Stimulated activated memory B cell treated with anti-CD40 and anti-IgM and Interleukin-4, amounts not matched to agents 10 μg/mL and 1 μg/mL and 100 μg/mL, for 72 hours (primary cell): Measurements from ENCODE around the gene SSRP1.
"Not testable (repeated sequence)": the region's sequence is repeated elsewhere in the genome, so short reads cannot be mapped to it uniquely, and the experiment has no call there.

Source experiments
- ATAC-seq: fragments of 150-1000 bp; cut with Tn5 transposase; 2 replicates; pipeline ENCODE4 v1.10.0; 2021
- H3K27ac Mint-ChIP-seq: one replicate; pipeline ENCODE4 v1.8.0; 2022; ENCODE audit warnings: mild to moderate bottlenecking, mixed read lengths
- H3K27me3 Mint-ChIP-seq: one replicate; pipeline ENCODE4 v1.8.0; 2022; ENCODE audit warnings: mixed read lengths
- H3K36me3 Mint-ChIP-seq: one replicate; pipeline ENCODE4 v1.8.0; 2022; ENCODE audit warnings: mixed read lengths
- H3K4me1 Mint-ChIP-seq: one replicate; pipeline ENCODE4 v1.8.0; 2022; ENCODE audit warnings: mixed read lengths
- H3K4me3 Mint-ChIP-seq: one replicate; pipeline ENCODE4 v1.8.0; 2022; ENCODE audit warnings: mild to moderate bottlenecking, moderate library complexity, mixed read lengths
- H3K9me3 Mint-ChIP-seq: one replicate; pipeline ENCODE4 v1.8.0; 2022; ENCODE audit warnings: mixed read lengths

SSRP1 gene

DNA sequence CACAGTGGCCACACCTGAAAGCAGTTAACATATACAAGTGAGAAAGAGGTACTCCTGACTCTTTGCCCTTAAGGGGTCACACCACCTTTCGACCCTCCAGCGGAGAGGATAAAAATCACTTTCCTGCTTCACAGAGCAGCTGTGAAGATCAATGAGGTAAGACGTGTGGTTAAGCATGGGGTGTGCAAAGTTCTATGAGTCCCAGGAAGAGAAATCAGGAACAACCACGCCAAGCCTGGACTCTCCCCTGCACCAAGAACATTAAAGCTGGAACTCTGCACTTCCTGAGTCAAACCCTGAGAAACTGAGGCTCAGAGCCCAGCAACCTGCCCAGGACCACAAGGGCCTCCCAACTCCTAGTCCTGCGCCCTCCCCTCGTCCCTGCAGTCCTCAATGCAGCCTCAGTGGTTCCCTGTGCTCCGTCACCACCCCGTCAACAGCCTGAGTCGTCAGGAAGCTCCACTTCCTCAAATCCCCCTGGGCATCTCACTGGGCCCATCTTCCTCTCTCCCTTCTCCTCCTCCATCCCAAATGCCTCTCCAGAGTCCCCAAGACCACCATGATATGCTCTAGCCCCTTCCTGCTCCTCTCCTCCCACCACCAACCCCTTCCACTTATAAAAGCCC is 28.6 kb downstream of the SSRP1 start:
- peaks cover 17% of the 10 kb centered on the region for H3K36me3 Mint-ChIP-seq
- H3K27me3 Mint-ChIP-seq: no peaks in the 10 kb centered on the region
- no peak for ATAC-seq
- peaks cover 13% of the 10 kb centered on the region for H3K4me1 Mint-ChIP-seq
- H3K4me3 Mint-ChIP-seq: no peak overlapping the region
- no peaks in the 10 kb centered on the region for H3K9me3 Mint-ChIP-seq
- H3K27ac Mint-ChIP-seq: no peak overlapping the region

DNA sequence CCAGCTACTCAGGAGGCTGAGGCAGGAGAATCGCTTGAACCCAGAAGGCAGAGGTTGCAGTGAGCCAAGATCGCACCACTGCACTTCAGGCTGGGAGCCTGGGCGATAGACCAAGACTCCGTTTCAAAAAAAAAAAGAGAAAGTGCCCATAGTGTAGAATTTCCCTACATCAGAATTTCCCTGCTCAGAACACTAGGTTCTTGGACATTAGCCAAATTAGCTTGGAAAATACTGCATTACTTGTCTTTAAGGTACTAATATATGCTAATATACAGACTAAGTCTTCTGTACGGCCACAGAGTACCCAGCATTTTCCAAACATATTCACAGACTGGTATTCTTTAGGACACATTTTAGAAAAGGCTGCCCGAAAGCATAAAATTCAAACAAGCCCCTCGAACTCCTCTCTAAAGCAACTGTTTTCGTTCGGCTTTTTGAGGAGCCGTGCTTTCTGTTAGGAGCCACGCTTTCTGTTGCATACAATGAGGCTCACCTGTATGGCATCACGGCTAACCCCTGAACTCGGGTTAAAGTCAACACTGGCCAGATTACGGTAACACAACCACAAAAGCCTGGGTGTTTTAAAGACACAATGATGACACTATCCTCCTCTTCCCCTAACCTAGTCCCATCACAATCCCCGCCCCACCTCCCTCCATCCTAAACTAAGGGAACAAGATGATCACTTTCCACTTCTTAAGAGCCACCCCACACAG is 29.4 kb downstream of the SSRP1 start:
- H3K4me1 Mint-ChIP-seq: peaks cover 13% of the 10 kb centered on the region
- no peak overlapping the region for H3K4me3 Mint-ChIP-seq
- ATAC-seq: no peak
- no peaks in the 10 kb centered on the region for H3K9me3 Mint-ChIP-seq
- peaks cover 23% of the 10 kb centered on the region for H3K36me3 Mint-ChIP-seq
- H3K27ac Mint-ChIP-seq: no peak overlapping the region
- H3K27me3 Mint-ChIP-seq: no peaks in the 10 kb centered on the region

DNA sequence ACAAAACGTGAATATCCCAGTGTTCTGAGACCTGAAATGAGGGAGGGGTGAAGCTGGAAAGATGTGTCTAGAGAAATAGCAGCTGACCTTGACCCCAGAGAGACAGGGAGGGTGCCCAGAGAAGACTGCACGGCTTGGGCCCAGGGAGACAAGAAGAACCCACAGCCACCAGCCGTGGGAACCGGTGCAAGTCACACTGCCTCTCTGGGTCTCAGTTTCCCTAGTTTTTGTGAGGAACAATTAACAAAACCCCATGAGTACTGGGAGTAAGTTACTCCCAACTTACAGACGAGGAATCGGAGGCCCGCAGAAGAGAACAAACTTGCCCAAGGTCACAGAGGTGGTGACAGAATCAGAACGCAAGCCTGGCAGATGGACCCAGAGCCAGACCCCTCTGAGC is 30.2 kb downstream of the SSRP1 start:
- H3K36me3 Mint-ChIP-seq: peaks cover 31% of the 10 kb centered on the region
- no peaks in the 10 kb centered on the region for H3K9me3 Mint-ChIP-seq
- ATAC-seq: no peak
- H3K4me3 Mint-ChIP-seq: no peak overlapping the region
- H3K27me3 Mint-ChIP-seq: no peaks in the 10 kb centered on the region
- no peak overlapping the region for H3K27ac Mint-ChIP-seq
- peaks cover 8% of the 10 kb centered on the region for H3K4me1 Mint-ChIP-seq

DNA sequence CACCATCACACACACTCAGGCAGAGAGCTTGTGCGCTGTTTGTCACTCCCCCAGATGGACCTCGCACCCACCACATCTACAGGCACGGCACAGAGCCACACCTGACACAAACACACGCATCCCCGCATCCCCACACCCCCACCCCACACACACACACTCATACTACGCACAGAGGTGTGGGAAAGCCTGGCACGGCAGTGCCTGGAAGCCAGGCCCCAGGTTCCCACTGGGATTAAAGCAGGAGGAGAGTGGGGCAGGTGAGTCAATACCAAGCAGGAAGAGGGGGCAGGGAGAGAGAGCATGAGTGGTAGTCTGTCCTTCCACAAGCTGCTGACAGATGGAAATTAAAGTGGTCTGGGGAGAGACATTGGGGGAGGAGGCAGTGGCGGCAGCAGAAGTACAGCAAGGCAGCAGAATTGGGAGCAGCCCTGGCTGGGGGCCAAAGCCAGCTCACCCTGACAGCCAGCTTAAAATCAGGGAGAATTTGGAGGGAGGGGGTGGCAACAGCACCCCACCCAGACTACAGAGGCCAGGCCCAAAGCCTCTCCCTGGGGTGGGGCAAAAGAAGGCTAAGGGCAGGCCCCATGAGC is 31.6 kb downstream of the SSRP1 start:
- H3K27me3 Mint-ChIP-seq: no peaks in the 10 kb centered on the region
- no peak overlapping the region for H3K4me3 Mint-ChIP-seq
- H3K4me1 Mint-ChIP-seq: peaks cover 8% of the 10 kb centered on the region
- no peak overlapping the region for H3K27ac Mint-ChIP-seq
- peaks cover 6% of the 10 kb centered on the region for H3K9me3 Mint-ChIP-seq
- H3K36me3 Mint-ChIP-seq: peaks cover 34% of the 10 kb centered on the region
- no peak for ATAC-seq

DNA sequence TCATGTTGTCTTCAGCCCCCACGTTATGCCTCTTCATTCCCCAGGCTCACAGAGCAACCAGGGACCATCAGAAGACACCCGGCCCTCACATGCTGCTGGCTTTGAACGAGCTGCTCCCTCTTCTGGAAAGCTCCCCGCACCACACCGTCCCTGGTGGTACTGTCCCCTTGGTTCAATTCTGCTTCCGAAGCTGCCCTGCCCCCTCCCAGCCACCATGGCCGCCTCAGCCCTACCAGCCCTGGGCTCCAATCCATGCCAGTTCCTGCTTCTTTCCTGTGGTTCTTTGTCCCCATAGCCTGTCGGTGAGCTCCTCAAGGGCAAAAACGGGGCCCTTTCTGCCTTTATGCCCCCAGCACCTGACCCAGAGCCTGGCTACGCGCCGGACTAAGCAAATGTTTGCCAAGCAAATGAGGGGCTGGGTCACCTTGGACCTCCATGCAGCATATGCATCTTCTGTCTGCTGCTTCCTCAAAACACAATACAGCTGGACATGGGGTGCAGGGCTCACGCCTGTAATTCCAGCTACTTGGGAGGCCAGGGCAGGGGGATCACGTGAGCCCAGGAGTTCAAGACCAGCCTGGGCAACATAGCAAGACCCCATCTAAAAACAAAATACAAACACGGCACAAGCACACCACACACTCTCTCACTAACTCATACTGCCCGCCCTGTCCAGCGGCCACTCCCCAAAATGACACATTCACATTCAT is 32.3 kb downstream of the SSRP1 start:
- H3K36me3 Mint-ChIP-seq: peaks cover 40% of the 10 kb centered on the region
- no peak overlapping the region for H3K27ac Mint-ChIP-seq
- peaks cover 8% of the 10 kb centered on the region for H3K4me1 Mint-ChIP-seq
- ATAC-seq: no peak
- H3K9me3 Mint-ChIP-seq: peaks cover 8% of the 10 kb centered on the region
- H3K4me3 Mint-ChIP-seq: no peak overlapping the region
- H3K27me3 Mint-ChIP-seq: no peaks in the 10 kb centered on the region

DNA sequence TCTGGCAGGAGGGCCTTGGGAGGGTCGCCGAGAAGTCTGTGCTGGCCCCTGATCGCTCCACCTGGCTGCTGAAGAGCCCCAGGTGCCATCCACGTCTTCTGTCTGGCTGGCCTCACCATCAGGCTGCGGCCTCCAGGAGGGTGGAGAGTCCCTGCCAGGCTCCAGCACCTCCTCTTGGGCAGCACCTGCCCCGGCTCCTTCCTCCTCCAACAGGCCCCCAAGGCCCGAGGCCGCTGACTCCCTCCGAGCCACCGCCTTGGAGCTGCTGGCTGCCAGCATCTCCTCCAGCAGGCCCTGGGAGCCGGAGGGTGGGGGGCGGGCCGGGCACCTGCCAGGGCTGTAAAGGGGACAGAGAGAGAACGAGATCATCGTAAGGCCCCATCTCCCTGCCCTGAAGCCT is 33.2 kb downstream of the SSRP1 start:
- no peaks in the 10 kb centered on the region for H3K27me3 Mint-ChIP-seq
- H3K36me3 Mint-ChIP-seq: peaks cover 41% of the 10 kb centered on the region

DNA sequence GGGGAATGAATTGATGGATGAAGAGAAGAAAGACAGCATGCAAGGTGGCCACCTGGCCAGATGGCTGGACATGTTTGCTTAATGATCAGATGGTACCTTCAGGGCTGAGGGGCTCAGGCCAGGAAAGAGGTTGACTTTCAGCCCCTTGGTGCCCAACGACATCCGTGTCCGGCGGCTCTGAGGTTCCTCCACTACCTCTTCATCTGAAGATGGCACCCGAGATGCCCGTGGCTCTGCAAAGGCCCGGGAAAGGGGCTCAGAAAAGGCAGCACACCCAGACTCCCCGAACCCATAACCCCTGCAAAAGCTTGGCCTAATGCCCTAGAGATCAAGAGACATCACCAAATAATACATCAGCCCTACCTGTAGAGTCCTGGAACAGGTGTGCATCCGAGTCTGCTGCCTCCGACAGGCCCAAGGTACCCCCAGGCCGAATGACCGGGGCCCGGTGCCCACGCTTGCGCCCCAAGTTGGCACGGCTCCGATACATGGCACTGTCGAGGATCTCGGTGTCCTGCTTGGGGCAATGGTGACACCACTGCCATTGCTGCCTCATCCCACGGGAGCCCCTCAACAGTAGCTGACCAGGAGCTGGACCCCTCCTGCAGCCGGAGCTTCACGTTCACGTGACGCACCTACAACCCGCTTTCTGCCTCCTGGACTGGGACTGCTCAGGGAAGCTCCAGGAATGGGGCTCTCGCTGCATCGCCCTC is 33.8 kb downstream of the SSRP1 start:
- peaks cover 43% of the 10 kb centered on the region for H3K36me3 Mint-ChIP-seq
- no peak overlapping the region for H3K27ac Mint-ChIP-seq
- peaks cover under 1% of the 10 kb centered on the region for H3K4me1 Mint-ChIP-seq
- H3K4me3 Mint-ChIP-seq: no peak overlapping the region
- H3K27me3 Mint-ChIP-seq: no peaks in the 10 kb centered on the region
- H3K9me3 Mint-ChIP-seq: peaks cover 9% of the 10 kb centered on the region
- ATAC-seq: no peak

More for the DNA sequence above, 33.2 kb downstream of the SSRP1 start:
- Mint-ChIP-seq H3K4me3 (no peak overlapping the region), H3K9me3 (peaks cover 8% of the 10 kb centered on the region), H3K27ac (no peak overlapping the region), H3K4me1 (peaks cover 7% of the 10 kb centered on the region)
- no peak for ATAC-seq

DNA sequence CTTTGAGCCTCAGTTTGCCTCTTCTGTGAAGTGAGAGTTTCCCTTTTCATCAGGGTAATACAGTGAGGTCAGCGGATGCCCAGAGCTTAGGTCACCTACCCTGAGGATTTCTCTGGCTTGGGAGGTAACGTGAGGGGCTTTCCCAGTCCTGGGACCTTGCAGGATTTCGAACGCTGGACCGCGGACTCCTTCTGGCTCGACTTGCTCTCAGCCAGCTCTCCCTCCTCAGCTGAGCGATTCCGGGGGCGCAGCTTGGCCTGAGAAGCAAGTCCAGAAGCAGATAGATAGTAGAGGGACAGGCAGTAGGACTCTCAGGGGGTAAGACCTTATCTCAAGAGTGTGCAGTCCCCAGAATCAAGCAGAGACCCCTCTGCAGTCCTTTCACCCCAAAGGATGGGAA is 34.9 kb downstream of the SSRP1 start:
- no peaks in the 10 kb centered on the region for H3K4me1 Mint-ChIP-seq
- H3K9me3 Mint-ChIP-seq: peaks cover 16% of the 10 kb centered on the region
- H3K36me3 Mint-ChIP-seq: peaks cover 49% of the 10 kb centered on the region
- H3K4me3 Mint-ChIP-seq: no peak overlapping the region
- H3K27ac Mint-ChIP-seq: no peak overlapping the region
- no peak for ATAC-seq
- H3K27me3 Mint-ChIP-seq: no peaks in the 10 kb centered on the region

DNA sequence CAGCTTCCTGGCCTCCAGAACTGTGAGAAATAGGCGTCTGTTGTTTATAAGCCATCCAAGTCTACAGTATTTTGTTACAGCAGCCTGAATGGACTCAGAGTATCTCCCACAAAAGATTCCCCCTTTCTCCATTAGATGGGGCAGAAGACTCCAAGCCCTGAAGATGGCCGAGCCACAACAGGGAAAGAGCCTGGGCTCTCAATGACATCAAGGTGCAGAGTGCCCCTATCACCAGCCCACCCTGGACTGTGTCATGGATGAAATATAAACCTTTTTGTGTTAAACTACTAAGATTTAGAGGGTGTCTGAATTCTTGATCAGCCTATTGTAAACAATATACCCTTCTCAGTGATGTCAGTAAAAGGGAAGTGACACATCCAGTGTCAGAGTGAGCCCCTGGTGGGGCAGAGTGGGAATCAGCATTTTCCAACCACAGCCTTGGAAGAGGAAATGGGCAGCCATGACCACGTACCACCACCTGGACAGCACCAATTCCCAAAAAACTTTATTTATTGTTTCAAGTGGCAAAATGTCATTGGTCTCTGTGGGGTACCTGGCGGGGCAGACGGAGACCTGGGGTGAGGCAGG is 36.4 kb downstream of the SSRP1 start:
- Mint-ChIP-seq H3K9me3 (peaks cover 16% of the 10 kb centered on the region), H3K27me3 (no peaks in the 10 kb centered on the region), H3K36me3 (peaks cover 49% of the 10 kb centered on the region), H3K4me3 (no peak overlapping the region), H3K27ac (no peak overlapping the region), H3K4me1 (no peaks in the 10 kb centered on the region)
- no peak for ATAC-seq

DNA sequence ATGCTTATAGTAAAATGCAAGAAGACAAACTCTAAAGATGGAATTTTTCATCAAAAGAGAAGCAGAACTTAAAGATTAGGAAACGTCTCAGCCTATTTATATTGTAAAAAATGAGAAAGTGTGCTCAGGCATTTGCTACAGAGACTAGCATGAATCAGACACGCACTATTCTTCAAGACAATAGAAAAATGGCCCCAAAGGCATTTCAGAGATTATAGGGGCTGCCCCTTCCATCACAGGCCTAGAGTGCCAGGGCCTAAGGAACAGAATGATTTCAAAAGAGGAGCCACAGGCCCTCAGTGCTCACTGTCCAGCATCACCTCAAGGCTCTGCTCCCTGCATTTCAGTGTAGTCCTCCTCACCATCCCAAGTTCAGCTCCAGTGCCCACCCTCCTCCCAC is 38.5 kb downstream of the SSRP1 start:
- Mint-ChIP-seq H3K36me3 (peaks cover 47% of the 10 kb centered on the region), H3K4me3 (no peak overlapping the region), H3K27me3 (no peaks in the 10 kb centered on the region), H3K9me3 (peaks cover 16% of the 10 kb centered on the region), H3K27ac (no peak overlapping the region), H3K4me1 (no peaks in the 10 kb centered on the region)
- no peak for ATAC-seq

DNA sequence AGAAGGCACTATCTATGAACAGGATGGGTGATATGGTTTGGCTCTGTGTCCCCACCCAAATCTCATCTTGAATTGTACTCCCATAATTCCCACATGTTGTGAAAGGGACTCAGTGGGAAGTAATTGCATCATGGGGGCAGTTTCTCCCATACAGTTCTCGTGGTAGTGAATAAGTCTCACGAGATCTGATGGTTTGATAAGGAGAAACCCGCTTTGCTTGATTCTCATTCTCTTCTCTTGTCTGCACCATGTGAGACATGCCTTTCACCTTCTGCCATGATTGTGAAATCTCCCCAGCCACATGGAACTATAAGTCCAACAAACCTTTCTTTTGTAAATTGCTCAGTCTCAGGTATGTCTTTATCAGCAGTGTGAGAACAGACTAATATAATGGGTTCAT is 39.5 kb downstream of the SSRP1 start:
- H3K4me3 Mint-ChIP-seq, H3K4me1 Mint-ChIP-seq, H3K27me3 Mint-ChIP-seq, H3K27ac Mint-ChIP-seq, ATAC-seq: not testable (repeated sequence)
- Mint-ChIP-seq H3K9me3 (peaks cover 16% of the 10 kb centered on the region), H3K36me3 (peaks cover 37% of the 10 kb centered on the region)

DNA sequence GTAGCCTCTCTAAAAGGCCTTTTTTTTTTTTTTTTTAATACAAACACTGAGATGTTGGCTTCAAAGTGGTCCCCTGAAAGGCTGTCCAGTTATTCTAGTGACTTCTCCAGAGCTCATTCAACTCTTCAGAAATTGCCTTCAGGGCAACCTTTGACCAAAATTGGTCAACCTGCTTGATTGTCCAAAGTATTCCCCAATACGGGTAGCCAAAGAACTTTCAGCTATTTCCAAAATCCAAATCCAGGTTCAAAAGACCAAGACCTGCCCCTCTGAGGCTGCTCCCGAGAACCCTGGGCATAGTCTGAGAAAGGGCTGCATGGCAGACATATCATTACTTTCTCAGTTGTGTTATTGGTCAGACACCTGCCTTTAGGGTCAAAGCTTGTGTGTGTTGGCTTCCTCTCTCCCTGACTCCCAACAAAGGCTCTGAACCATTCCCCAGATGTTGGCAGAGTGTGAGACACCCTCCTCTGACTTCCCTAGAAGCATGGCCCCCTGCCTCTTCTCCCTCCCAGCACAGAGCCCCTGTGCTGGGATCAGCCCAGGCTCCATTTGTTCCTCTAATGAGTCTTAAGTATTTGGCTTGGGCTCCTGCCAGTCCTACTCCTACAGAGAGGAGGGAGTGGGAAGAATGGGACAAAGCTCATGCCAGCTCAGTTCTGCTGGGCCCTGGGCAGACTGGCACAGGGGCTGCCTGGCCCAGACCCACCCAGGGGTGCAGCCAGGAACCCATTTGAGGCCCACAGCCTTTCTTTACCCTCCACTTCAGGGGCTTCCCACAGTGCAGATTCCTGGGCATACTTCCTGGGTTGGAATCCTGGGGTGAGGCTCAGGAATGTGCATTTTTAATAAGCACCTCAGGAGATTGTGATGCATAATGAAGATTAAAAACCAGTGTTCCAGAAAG is 41.2 kb downstream of the SSRP1 start:
- H3K4me1 Mint-ChIP-seq: no peaks in the 10 kb centered on the region
- H3K27ac Mint-ChIP-seq: no peak overlapping the region
- peaks cover 13% of the 10 kb centered on the region for H3K27me3 Mint-ChIP-seq
- no peak overlapping the region for H3K4me3 Mint-ChIP-seq
- peak; percentile 27 for ATAC-seq
- peaks cover 12% of the 10 kb centered on the region for H3K9me3 Mint-ChIP-seq
- peaks cover 19% of the 10 kb centered on the region for H3K36me3 Mint-ChIP-seq

DNA sequence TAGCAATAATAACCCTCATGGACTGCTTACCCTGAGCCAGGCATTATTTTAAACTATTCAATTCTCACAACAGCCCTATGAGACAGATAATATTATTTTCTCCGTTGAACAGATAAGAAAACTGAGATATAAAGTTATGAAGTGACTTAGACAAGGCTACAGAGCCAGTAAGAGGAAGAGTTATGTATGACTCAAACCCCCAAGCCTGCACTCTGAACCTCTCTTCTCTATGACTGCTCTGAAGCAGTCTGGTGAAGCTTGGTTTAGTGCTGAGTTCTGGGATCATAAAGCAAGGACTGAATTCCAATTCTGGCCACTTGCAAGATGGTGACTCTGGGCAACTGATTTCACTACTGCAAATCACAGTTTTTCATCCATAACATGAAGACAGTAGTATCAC is 45.4 kb downstream of the SSRP1 start:
- no peak for ATAC-seq
- Mint-ChIP-seq H3K4me3 (no peak overlapping the region), H3K36me3 (no peaks in the 10 kb centered on the region), H3K27me3 (peaks cover 21% of the 10 kb centered on the region), H3K27ac (no peak overlapping the region), H3K9me3 (no peaks in the 10 kb centered on the region), H3K4me1 (no peaks in the 10 kb centered on the region)
